Gastrocnemius medialis (tissue), 4 donors: ENCODE results near the gene CDC14A.

Experiments used
- CTCF ChIP-seq, 5 experiments: fragments of 450-650 bp in 3 of 5; fragments of 200-600 bp in 2 of 5; sonication (generic) in 2 of 5; IDR thresholded peaks in 4 of 5; conservative IDR thresholded peaks in 1 of 5; 1 replicate in 4 of 5; 2 replicates in 1 of 5; pipeline ENCODE4 v1.5.1; 2016 to 2019; ENCODE audit warnings: antibody characterized with exemption in 5 of 5, mild to moderate bottlenecking in 3 of 5, moderate library complexity in 3 of 5
- POLR2A ChIP-seq, 2 donors: fragments of 450-650 bp; IDR thresholded peaks; one replicate each; pipeline ENCODE4 v1.6.1; 2017; ENCODE audit warnings: antibody characterized with exemption in 2 of 2, mild to moderate bottlenecking in 2 of 2, moderate library complexity in 2 of 2

DNA sequence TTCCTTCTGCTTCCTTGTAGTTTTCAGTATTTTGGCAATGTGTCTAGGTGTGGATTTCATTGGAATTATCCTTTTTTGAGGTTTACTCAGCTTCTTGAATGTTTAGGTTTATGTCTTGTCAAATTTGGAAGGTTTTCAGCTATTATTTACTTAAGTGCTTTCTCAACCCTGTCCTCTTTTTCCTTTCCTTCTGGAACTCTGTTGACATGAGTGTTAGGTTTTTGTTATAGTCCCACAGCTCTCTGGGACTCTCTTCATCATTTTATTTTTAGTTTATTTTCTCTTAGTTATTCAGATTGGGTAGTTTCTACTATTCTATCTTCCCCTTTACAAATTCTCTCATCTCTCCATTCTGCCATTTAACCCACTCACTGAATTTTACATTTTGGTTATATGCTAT is 122.5 kb downstream of the CDC14A start:
- TF ChIP-seq CTCF (IDR thresholded peaks at IDR 0.05 in 4 of 5, conservative IDR thresholded peaks at IDR 0.05 in 1 of 5) (no peak), POLR2A (IDR thresholded peaks at IDR 0.05) (no peak)
